OCI-LY1 (cell line): ENCODE data around the gene ATXN1.

Experiments
- EZH2 ChIP-seq: fragments of 200-600 bp; sonication (generic), shearing (Covaris generic); IDR thresholded peaks from 2 replicates; pipeline ENCODE4 v1.8.0; 2017; ENCODE audit warnings: borderline replicate concordance, mixed run types, mild to moderate bottlenecking, antibody characterized with exemption, low read length, moderate library complexity, mixed read lengths
- TF ChIP-seq, protein P1 (sequence below): fragments of 200-600 bp; sonication (generic), shearing (Covaris generic); IDR thresholded peaks from 2 replicates; pipeline ENCODE4 v1.5.1; 2017; ENCODE audit warnings: mild to moderate bottlenecking, antibody characterized with exemption, low read length, moderate library complexity, mixed read lengths

DNA sequence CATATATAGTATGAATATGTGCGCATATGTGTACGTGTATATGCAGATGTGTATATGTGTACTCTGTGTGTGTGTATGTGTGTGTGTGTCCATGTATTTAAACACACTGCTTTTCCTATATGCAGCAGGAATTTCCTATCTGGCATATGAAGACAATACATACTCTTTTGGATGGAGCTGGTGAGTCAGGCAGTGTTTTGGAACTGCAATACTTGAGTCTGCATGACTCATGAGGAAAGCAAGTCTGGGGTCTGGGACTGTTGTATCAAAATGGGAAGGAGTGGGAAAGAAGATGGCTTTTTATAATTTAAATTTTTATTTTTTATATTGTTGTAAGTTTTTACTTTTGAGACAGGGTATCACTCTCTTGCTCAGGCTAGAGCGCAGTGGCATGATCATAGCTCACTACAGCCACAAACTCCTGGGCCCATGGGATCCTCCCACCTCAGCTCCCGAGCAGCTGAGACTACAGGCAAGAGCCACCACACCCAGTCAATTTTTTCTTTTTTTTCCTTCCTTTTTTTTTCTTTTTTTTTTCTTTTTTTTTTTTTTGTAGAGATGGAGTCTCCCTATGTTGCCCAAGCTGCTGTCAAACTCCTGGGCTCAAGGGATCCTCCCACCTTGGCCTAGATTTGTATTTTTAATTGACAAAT lies 72.2 kb downstream of the ATXN1 start:
- TF ChIP-seq, protein P1, sequence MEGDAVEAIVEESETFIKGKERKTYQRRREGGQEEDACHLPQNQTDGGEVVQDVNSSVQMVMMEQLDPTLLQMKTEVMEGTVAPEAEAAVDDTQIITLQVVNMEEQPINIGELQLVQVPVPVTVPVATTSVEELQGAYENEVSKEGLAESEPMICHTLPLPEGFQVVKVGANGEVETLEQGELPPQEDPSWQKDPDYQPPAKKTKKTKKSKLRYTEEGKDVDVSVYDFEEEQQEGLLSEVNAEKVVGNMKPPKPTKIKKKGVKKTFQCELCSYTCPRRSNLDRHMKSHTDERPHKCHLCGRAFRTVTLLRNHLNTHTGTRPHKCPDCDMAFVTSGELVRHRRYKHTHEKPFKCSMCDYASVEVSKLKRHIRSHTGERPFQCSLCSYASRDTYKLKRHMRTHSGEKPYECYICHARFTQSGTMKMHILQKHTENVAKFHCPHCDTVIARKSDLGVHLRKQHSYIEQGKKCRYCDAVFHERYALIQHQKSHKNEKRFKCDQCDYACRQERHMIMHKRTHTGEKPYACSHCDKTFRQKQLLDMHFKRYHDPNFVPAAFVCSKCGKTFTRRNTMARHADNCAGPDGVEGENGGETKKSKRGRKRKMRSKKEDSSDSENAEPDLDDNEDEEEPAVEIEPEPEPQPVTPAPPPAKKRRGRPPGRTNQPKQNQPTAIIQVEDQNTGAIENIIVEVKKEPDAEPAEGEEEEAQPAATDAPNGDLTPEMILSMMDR = no peak
- TF ChIP-seq EZH2 = no peak
